Astrocyte of the cerebellum (primary cell): ENCODE data around the gene SORL1.

ENCODE experiments used
- DNase-seq: peaks from one replicate; pipeline ENCODE4 v3.0.0-alpha.2; 2011; ENCODE audit warnings: low read depth
- H3K4me3 ChIP-seq: 2 replicates; pipeline ENCODE4 v1.5.1; 2011; ENCODE audit warnings: mild to moderate bottlenecking, low read depth, low read length, moderate library complexity
- CTCF ChIP-seq: IDR thresholded peaks from 2 replicates; pipeline ENCODE4 v1.5.1; 2012; ENCODE audit warnings: low read length, low read depth, moderate library complexity, mild to moderate bottlenecking; ENCODE audit errors: missing control alignments
- in situ Hi-C: cut with HindIII; loops from 2 replicates; pipeline ENCODE4 v1.10.0; 2017; ENCODE audit warnings: low sequenced_read_pairs

SORL1 gene

GRCh38 chr11:121650351-121651256 lies 198.5 kb downstream of the SORL1 start:
- TF ChIP-seq CTCF = no peak

GRCh38 chr11:121651257-121651605 lies 199.1 kb downstream of the SORL1 start:
- no peak for TF ChIP-seq CTCF
- H3K4me3 ChIP-seq = no peak overlapping the region
- no peak for DNase-seq
- in situ Hi-C loops = no loop called here

More at GRCh38 chr11:121650351-121651256, 198.5 kb downstream of the SORL1 start:
- H3K4me3 ChIP-seq = no peak overlapping the region
- in situ Hi-C loops = no loop called here
- DNase-seq = no peak

- peak; percentile 27 for DNase-seq
- no peak overlapping the region for H3K4me3 ChIP-seq
- peak; percentile 63 for TF ChIP-seq CTCF
- in situ Hi-C loops = no loop called here
Measured at GRCh38 chr11:121652971-121653370, 200.9 kb downstream of the SORL1 start.

GRCh38 chr11:121654259-121654842 lies 202.2 kb downstream of the SORL1 start:
- TF ChIP-seq CTCF = no peak
- DNase-seq = no peak
- in situ Hi-C loops = no loop called here
- no peak overlapping the region for H3K4me3 ChIP-seq

GRCh38 chr11:121654843-121655536 lies 202.9 kb downstream of the SORL1 start:
- in situ Hi-C loops = no loop called here
- no peak for DNase-seq
- H3K4me3 ChIP-seq = peak overlapping the region; percentile 41
- TF ChIP-seq CTCF = no peak

GRCh38 chr11:121655537-121656327 lies 203.6 kb downstream of the SORL1 start:
- H3K4me3 ChIP-seq = peak overlapping the region; percentile 41
- in situ Hi-C loops = no loop called here
- peak; percentile 90 for DNase-seq
- TF ChIP-seq CTCF = peak; percentile 87
